HepG2 (cell line): ENCODE results near the gene ATP9A. TPM values are rescaled to one million over a fixed set of nuclear protein-coding genes. Genes with fewer than 3 reads are reported as not detected.
A peak's percentile ranks its signal among the peaks of the same experiment; 100 is the strongest.

Source experiments
- ARNT ChIP-seq: fragments of 450-650 bp; IDR thresholded peaks from 2 replicates; pipeline ENCODE4 v1.6.1; 2017
- BCL6 ChIP-seq: IDR thresholded peaks from 2 replicates; pipeline ENCODE4 v1.6.1; 2016; ENCODE audit warnings: missing genetic modification reagents, missing compliant biosample characterization
- CREB3 ChIP-seq: sonication (generic); formaldehyde crosslinking; IDR thresholded peaks from 2 replicates; pipeline ENCODE4 v1.5.0; 2020; ENCODE audit warnings: missing genetic modification reagents
- FOXC1 ChIP-seq: sonication (generic); formaldehyde crosslinking; IDR thresholded peaks from 2 replicates; pipeline ENCODE4 v1.8.0; 2022; ENCODE audit warnings: mild to moderate bottlenecking, missing genetic modification reagents, borderline replicate concordance
- GABPB1 ChIP-seq: IDR thresholded peaks from 2 replicates; pipeline ENCODE4 v1.6.1; 2016; ENCODE audit warnings: mild to moderate bottlenecking, missing genetic modification reagents, moderate library complexity, missing compliant biosample characterization
- HMGXB3 ChIP-seq: sonication (generic); formaldehyde crosslinking; IDR thresholded peaks from 2 replicates; pipeline ENCODE4 v1.4.0; 2020; ENCODE audit warnings: missing genetic modification reagents, borderline replicate concordance
- KAT8 ChIP-seq: IDR thresholded peaks from 2 replicates; pipeline ENCODE4 v1.6.1; 2016; ENCODE audit warnings: missing genetic modification reagents, missing compliant biosample characterization
- KDM4B ChIP-seq: sonication (generic); formaldehyde crosslinking; IDR thresholded peaks from 2 replicates; pipeline ENCODE4 v1.4.0; 2020; ENCODE audit warnings: missing genetic modification reagents
- NFIC ChIP-seq: IDR thresholded peaks from 2 replicates; pipeline ENCODE4 v1.6.1; 2012; ENCODE audit warnings: mild to moderate bottlenecking, low read length, inconsistent platforms
- POLR2G ChIP-seq: fragments of 200-400 bp; formaldehyde crosslinking; IDR thresholded peaks from 2 replicates; pipeline ENCODE4 v1.6.1; 2018; ENCODE audit warnings: mild to moderate bottlenecking, low read depth, low read length, moderate library complexity
- RELA ChIP-seq: sonication (generic); formaldehyde crosslinking; IDR thresholded peaks from 2 replicates; pipeline ENCODE4 v1.4.0; 2020; ENCODE audit warnings: missing genetic modification reagents
- RFX1 ChIP-seq: fragments of 450-650 bp; IDR thresholded peaks from 2 replicates; pipeline ENCODE4 v1.6.1; 2017
- SPEN ChIP-seq: sonication (generic); formaldehyde crosslinking; IDR thresholded peaks from 2 replicates; pipeline ENCODE4 v1.5.1; 2020; ENCODE audit warnings: low read depth, mild to moderate bottlenecking, missing genetic modification reagents
- ZBTB8A ChIP-seq: sonication (generic); formaldehyde crosslinking; IDR thresholded peaks from 2 replicates; pipeline ENCODE4 v1.4.0; 2020; ENCODE audit warnings: mild to moderate bottlenecking, low read depth, missing genetic modification reagents, borderline replicate concordance
- ZIK1 ChIP-seq: sonication (generic); formaldehyde crosslinking; IDR thresholded peaks from 2 replicates; pipeline ENCODE4 v1.5.0; 2020; ENCODE audit warnings: mild to moderate bottlenecking, low read depth, missing genetic modification reagents, borderline replicate concordance
- ZNF282 ChIP-seq: fragments of 450-650 bp; IDR thresholded peaks from 2 replicates; pipeline ENCODE4 v1.6.1; 2018; ENCODE audit not compliant: partially characterized antibody
- ZNF549 ChIP-seq: sonication (generic); formaldehyde crosslinking; IDR thresholded peaks from 2 replicates; pipeline ENCODE4 v1.5.0; 2020; ENCODE audit warnings: missing genetic modification reagents
- ZNF629 ChIP-seq: sonication (generic); formaldehyde crosslinking; conservative IDR thresholded peaks from 2 replicates; pipeline ENCODE4 v1.5.0; 2020; ENCODE audit warnings: missing genetic modification reagents
- polyA plus RNA-seq, 8 experiments: library from polyadenylated mRNA; depleted of rRNA in 3 of 8; stranded (reverse) in 7 of 8; unstranded in 1 of 8; fragments of >200 nt; fragmentation: Illumina TruSeq in 4 of 8; extraction: Trizol in 4 of 8; gene quantifications; 2 replicates each; pipeline versions ENCODE4 v1.2.1 to v1.2.3, GENCODE V29; 2011 to 2016; ENCODE audit warnings: low read depth in 4 of 8, missing spikeins in 1 of 8, mixed read lengths in 1 of 8; ENCODE audit not compliant: insufficient read depth in 1 of 8
- total RNA-seq, 5 experiments: library from RNA; depleted of rRNA; stranded (reverse); fragments of >200 nt; fragmentation: Illumina TruSeq; extraction: Trizol; gene quantifications; 2 replicates each; pipeline ENCODE4 v1.2.3, GENCODE V29; 2016; ENCODE audit warnings: low read depth in 1 of 5
- TF ChIP-seq, protein P1 (sequence below): IDR thresholded peaks from 2 replicates; pipeline ENCODE4 v1.6.1; 2016
- TF ChIP-seq, protein P2 (sequence below): sonication (generic); formaldehyde crosslinking; IDR thresholded peaks from 2 replicates; pipeline ENCODE4 v1.4.0; 2020; ENCODE audit warnings: missing genetic modification reagents, borderline replicate concordance
- TF ChIP-seq, protein P3 (sequence below): sonication (generic); formaldehyde crosslinking; IDR thresholded peaks from 2 replicates; pipeline ENCODE4 v1.5.0; 2020; ENCODE audit warnings: mild to moderate bottlenecking, missing genetic modification reagents

Gene ATP9A
- total and polyA plus RNA-seq, 2 of the 13 experiments (the other 11 are each of a cell fraction or from before 2014, with no cell fraction given) = 11.8 to 18.5 TPM

DNA sequence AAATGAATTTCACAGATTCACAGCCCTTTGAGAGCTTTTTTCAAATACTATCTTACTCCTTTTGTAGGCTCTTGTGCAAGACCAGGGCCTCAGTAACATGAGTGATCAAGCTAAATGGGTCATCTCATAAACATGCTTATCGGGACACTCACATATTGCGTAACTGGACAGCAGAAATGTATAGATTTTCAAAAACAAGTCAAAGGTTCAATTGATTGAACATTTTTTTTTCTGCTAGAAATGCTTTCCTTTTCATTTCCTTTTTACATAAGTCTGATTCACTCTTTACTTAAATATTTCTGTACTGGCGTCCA is 42.8 kb upstream of the ATP9A start (continued):
- TF ChIP-seq HMGXB3 (CRISPR knock-in tag) (peak; percentile 43; the same call in 1 of the 2 replicates), ZNF629 (peak; percentile 88), ZNF282 (no peak), KDM4B (CRISPR knock-in tag) (peak; percentile 78; the same call in 1 of the 2 replicates), ZBTB8A (CRISPR knock-in tag) (no peak), ZNF549 (CRISPR knock-in tag) (no peak), FOXC1 (CRISPR knock-in tag) (no peak), BCL6 (CRISPR knock-in tag) (peak; percentile 81), RELA (CRISPR knock-in tag) (peak; percentile 87; the same call in 1 of the 2 replicates), KAT8 (CRISPR knock-in tag) (peak; percentile 84), SPEN (CRISPR knock-in tag) (no peak), NFIC (peak; percentile 79; the same call in 1 of the 2 replicates), RFX1 (no peak), CREB3 (no peak), POLR2G (no peak), GABPB1 (CRISPR knock-in tag) (no peak), ARNT (no peak), ZIK1 (CRISPR knock-in tag) (no peak)
- TF ChIP-seq, protein P1, sequence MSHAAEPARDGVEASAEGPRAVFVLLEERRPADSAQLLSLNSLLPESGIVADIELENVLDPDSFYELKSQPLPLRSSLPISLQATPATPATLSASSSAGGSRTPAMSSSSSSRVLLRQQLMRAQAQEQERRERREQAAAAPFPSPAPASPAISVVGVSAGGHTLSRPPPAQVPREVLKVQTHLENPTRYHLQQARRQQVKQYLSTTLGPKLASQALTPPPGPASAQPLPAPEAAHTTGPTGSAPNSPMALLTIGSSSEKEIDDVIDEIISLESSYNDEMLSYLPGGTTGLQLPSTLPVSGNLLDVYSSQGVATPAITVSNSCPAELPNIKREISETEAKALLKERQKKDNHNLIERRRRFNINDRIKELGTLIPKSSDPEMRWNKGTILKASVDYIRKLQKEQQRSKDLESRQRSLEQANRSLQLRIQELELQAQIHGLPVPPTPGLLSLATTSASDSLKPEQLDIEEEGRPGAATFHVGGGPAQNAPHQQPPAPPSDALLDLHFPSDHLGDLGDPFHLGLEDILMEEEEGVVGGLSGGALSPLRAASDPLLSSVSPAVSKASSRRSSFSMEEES = peak; percentile 81
- TF ChIP-seq, protein P2, sequence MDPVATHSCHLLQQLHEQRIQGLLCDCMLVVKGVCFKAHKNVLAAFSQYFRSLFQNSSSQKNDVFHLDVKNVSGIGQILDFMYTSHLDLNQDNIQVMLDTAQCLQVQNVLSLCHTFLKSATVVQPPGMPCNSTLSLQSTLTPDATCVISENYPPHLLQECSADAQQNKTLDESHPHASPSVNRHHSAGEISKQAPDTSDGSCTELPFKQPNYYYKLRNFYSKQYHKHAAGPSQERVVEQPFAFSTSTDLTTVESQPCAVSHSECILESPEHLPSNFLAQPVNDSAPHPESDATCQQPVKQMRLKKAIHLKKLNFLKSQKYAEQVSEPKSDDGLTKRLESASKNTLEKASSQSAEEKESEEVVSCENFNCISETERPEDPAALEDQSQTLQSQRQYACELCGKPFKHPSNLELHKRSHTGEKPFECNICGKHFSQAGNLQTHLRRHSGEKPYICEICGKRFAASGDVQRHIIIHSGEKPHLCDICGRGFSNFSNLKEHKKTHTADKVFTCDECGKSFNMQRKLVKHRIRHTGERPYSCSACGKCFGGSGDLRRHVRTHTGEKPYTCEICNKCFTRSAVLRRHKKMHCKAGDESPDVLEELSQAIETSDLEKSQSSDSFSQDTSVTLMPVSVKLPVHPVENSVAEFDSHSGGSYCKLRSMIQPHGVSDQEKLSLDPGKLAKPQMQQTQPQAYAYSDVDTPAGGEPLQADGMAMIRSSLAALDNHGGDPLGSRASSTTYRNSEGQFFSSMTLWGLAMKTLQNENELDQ (CRISPR knock-in tag) = no peak
- TF ChIP-seq, protein P3, sequence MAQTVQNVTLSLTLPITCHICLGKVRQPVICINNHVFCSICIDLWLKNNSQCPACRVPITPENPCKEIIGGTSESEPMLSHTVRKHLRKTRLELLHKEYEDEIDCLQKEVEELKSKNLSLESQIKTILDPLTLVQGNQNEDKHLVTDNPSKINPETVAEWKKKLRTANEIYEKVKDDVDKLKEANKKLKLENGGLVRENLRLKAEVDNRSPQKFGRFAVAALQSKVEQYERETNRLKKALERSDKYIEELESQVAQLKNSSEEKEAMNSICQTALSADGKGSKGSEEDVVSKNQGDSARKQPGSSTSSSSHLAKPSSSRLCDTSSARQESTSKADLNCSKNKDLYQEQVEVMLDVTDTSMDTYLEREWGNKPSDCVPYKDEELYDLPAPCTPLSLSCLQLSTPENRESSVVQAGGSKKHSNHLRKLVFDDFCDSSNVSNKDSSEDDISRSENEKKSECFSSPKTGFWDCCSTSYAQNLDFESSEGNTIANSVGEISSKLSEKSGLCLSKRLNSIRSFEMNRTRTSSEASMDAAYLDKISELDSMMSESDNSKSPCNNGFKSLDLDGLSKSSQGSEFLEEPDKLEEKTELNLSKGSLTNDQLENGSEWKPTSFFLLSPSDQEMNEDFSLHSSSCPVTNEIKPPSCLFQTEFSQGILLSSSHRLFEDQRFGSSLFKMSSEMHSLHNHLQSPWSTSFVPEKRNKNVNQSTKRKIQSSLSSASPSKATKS (CRISPR knock-in tag) = no peak
